Measurements from ENCODE around the gene PACSIN2.
"Not testable (repeated sequence)": the region's sequence is repeated elsewhere in the genome, so short reads cannot be mapped to it uniquely, and the experiment has no call there.

PACSIN2 gene

GRCh38 chr22:43014869-43015676 lies at the start of gene PACSIN2:
Gene PACSIN2 (minus strand): TSS chr22:43015149. CDS start chr22:42912080, 103,069 bp downstream.
- DNase-seq (ENCODE audit: low read depth in 1 of 2, low spot score in 1 of 2): peak; percentile 98

- DNase-seq (ENCODE audit: low read depth in 1 of 2, low spot score in 1 of 2): peak in 1 of 2 donors; percentile 22
These were observed 45.2 kb upstream of the PACSIN2 start for GRCh38 chr22:43060183-43060582.

- DNase-seq (ENCODE audit: low read depth in 1 of 2, low spot score in 1 of 2): no peak
These were observed 42.7 kb upstream of the PACSIN2 start for GRCh38 chr22:43057641-43058040.

- no peak for DNase-seq (ENCODE audit: low read depth in 1 of 2, low spot score in 1 of 2)
These were observed 38.2 kb upstream of the PACSIN2 start for GRCh38 chr22:43053176-43053575.

- DNase-seq (ENCODE audit: low read depth in 1 of 2, low spot score in 1 of 2): no peak
These were observed 36.0 kb upstream of the PACSIN2 start for GRCh38 chr22:43050995-43051394.

GRCh38 chr22:43047605-43048004 lies 32.7 kb upstream of the PACSIN2 start:
- DNase-seq (ENCODE audit: low read depth in 1 of 2, low spot score in 1 of 2): no peak

GRCh38 chr22:43044290-43044712 lies 29.4 kb upstream of the PACSIN2 start:
- DNase-seq (ENCODE audit: low read depth in 1 of 2, low spot score in 1 of 2): no peak

- DNase-seq (ENCODE audit: low read depth in 1 of 2, low spot score in 1 of 2): no peak
These were observed 27.3 kb upstream of the PACSIN2 start for GRCh38 chr22:43042101-43042780.

GRCh38 chr22:43039800-43040199 lies 24.9 kb upstream of the PACSIN2 start:
- DNase-seq (ENCODE audit: low read depth in 1 of 2, low spot score in 1 of 2): no peak

GRCh38 chr22:43038325-43038724 lies 23.4 kb upstream of the PACSIN2 start:
- no peak for DNase-seq (ENCODE audit: low read depth in 1 of 2, low spot score in 1 of 2)

- no peak for DNase-seq (ENCODE audit: low read depth in 1 of 2, low spot score in 1 of 2)
These were observed 21.4 kb upstream of the PACSIN2 start for GRCh38 chr22:43036282-43036829.

- no peak for DNase-seq (ENCODE audit: low read depth in 1 of 2, low spot score in 1 of 2)
These were observed 20.3 kb upstream of the PACSIN2 start for GRCh38 chr22:43035250-43035649.

GRCh38 chr22:43031617-43032016 lies 16.7 kb upstream of the PACSIN2 start:
- DNase-seq (ENCODE audit: low read depth in 1 of 2, low spot score in 1 of 2): no peak

- no peak for DNase-seq (ENCODE audit: low read depth in 1 of 2, low spot score in 1 of 2)
These were observed 3.7 kb upstream of the PACSIN2 start for GRCh38 chr22:43018615-43019014.

- DNase-seq (ENCODE audit: low read depth in 1 of 2, low spot score in 1 of 2): no peak
These were observed 2.8 kb upstream of the PACSIN2 start for GRCh38 chr22:43017525-43018460.

GRCh38 chr22:43016150-43016549 lies 1.2 kb upstream of the PACSIN2 start:
- not testable (repeated sequence) for DNase-seq (ENCODE audit: low read depth in 1 of 2, low spot score in 1 of 2)

- DNase-seq (ENCODE audit: low read depth in 1 of 2, low spot score in 1 of 2): no peak
These were observed 711 bp upstream of the PACSIN2 start for GRCh38 chr22:43015677-43016042.

- peak in 1 of 2 donors; percentile 13 for DNase-seq (ENCODE audit: low read depth in 1 of 2, low spot score in 1 of 2)
These were observed 557 bp downstream of the PACSIN2 start for GRCh38 chr22:43014316-43014868.

GRCh38 chr22:43013355-43014315 lies 1.3 kb downstream of the PACSIN2 start:
- DNase-seq (ENCODE audit: low read depth in 1 of 2, low spot score in 1 of 2): no peak

GRCh38 chr22:43012390-43012789 lies 2.6 kb downstream of the PACSIN2 start:
- no peak for DNase-seq (ENCODE audit: low read depth in 1 of 2, low spot score in 1 of 2)
